Neuronal stem cell (in vitro differentiated cells): ENCODE data around the gene TUBGCP5.

Source experiments
- DNase-seq: peaks from one replicate; pipeline ENCODE4 v3.0.0-alpha.2; 2013; ENCODE audit warnings: low spot score
- H2AFZ ChIP-seq: one replicate; pipeline ENCODE4 v1.6.1; 2013; ENCODE audit warnings: mild to moderate bottlenecking, low read length, inconsistent platforms
- H2AK5ac ChIP-seq: 2 replicates; pipeline ENCODE4 v1.6.1; 2013; ENCODE audit warnings: low read depth, mild to moderate bottlenecking, inconsistent platforms, low read length, moderate library complexity, mixed read lengths
- H2BK120ac ChIP-seq: 2 replicates; pipeline ENCODE4 v1.6.1; 2013; ENCODE audit warnings: low read depth, mild to moderate bottlenecking, inconsistent platforms, low read length, moderate library complexity, mixed read lengths
- H2BK12ac ChIP-seq: one replicate; pipeline ENCODE4 v1.6.1; 2013; ENCODE audit warnings: low read length, inconsistent platforms
- H2BK15ac ChIP-seq: 2 replicates; pipeline ENCODE4 v1.6.1; 2013; ENCODE audit warnings: mild to moderate bottlenecking, low read length, inconsistent platforms, mixed read lengths
- H2BK5ac ChIP-seq: one replicate; pipeline ENCODE4 v1.6.1; 2013; ENCODE audit warnings: inconsistent platforms, mild to moderate bottlenecking, low read length, moderate library complexity
- H3K14ac ChIP-seq: one replicate; pipeline ENCODE4 v1.6.1; 2013; ENCODE audit warnings: low read length, inconsistent platforms
- H3K18ac ChIP-seq: 2 replicates; pipeline ENCODE4 v1.6.1; 2013; ENCODE audit warnings: low read length, inconsistent platforms
- H3K23ac ChIP-seq: 2 replicates; pipeline ENCODE4 v1.6.1; 2013; ENCODE audit warnings: low read depth, mild to moderate bottlenecking, mixed read lengths, low read length, inconsistent platforms; ENCODE audit not compliant: poor library complexity
- H3K27ac ChIP-seq: replicated peaks from 3 replicates; pipeline ENCODE4 v1.5.1; 2013; ENCODE audit warnings: low read length, inconsistent platforms
- H3K27me3 ChIP-seq, 3 experiments: 2 replicates each; pipeline ENCODE4 v1.6.1; 2013; ENCODE audit warnings: low read length in 3 of 3, mild to moderate bottlenecking in 2 of 3, inconsistent platforms in 1 of 3, low read depth in 1 of 3, mixed read lengths in 1 of 3, moderate library complexity in 1 of 3; ENCODE audit not compliant: control insufficient read depth in 3 of 3, insufficient read depth in 3 of 3
- H3K36me3 ChIP-seq, 2 donors: replicated peaks in 1 of 2; 2 replicates each; pipeline ENCODE4 v1.6.1; 2013; ENCODE audit warnings: low read length in 2 of 2; ENCODE audit not compliant: control insufficient read depth in 2 of 2, insufficient read depth in 2 of 2
- H3K4ac ChIP-seq: 2 replicates; pipeline ENCODE4 v1.6.1; 2013; ENCODE audit warnings: inconsistent platforms, mild to moderate bottlenecking, low read length, moderate library complexity
- H3K4me1 ChIP-seq, 2 donors: 1 replicate in 1 of 2; 2 replicates in 1 of 2; pipeline ENCODE4 v1.6.1; 2013; ENCODE audit warnings: low read length in 2 of 2, low read depth in 1 of 2; ENCODE audit not compliant: control insufficient read depth in 2 of 2, insufficient read depth in 1 of 2
- H3K4me2 ChIP-seq: one replicate; pipeline ENCODE4 v1.6.1; 2013; ENCODE audit warnings: mild to moderate bottlenecking, low read length, inconsistent platforms; ENCODE audit not compliant: insufficient read depth, poor library complexity, severe bottlenecking
- H3K4me3 ChIP-seq, 2 donors: 2 replicates each; pipeline ENCODE4 v1.5.1; 2013; ENCODE audit warnings: low read length in 2 of 2, mild to moderate bottlenecking in 2 of 2, inconsistent platforms in 1 of 2, moderate library complexity in 1 of 2
- H3K79me1 ChIP-seq: one replicate; pipeline ENCODE4 v1.6.1; 2013; ENCODE audit warnings: low read depth, mild to moderate bottlenecking, inconsistent platforms, low read length, moderate library complexity
- H3K9ac ChIP-seq: one replicate; pipeline ENCODE4 v1.6.1; 2013; ENCODE audit warnings: mild to moderate bottlenecking, low read depth, low read length, inconsistent platforms; ENCODE audit not compliant: poor library complexity
- H3K9me3 ChIP-seq, 2 donors: replicated peaks in 1 of 2; 2 replicates each; pipeline versions ENCODE3 to v1.6.1; 2013; ENCODE audit warnings: low read length in 2 of 2, mild to moderate bottlenecking in 2 of 2, inconsistent platforms in 1 of 2, low read depth in 1 of 2, mixed read lengths in 1 of 2, moderate library complexity in 1 of 2; ENCODE audit not compliant: control insufficient read depth in 2 of 2, insufficient read depth in 1 of 2
- H4K8ac ChIP-seq: one replicate; pipeline ENCODE4 v1.6.1; 2013; ENCODE audit warnings: low read depth, mild to moderate bottlenecking, inconsistent platforms, low read length, moderate library complexity
- H4K91ac ChIP-seq: one replicate; pipeline ENCODE4 v1.6.1; 2013; ENCODE audit warnings: low read length, low read depth, mild to moderate bottlenecking, inconsistent platforms; ENCODE audit not compliant: poor library complexity
- WGBS, 2 donors: extraction: QIAGEN DNeasy Blood & Tissue Kit; methylation state at CpG; one replicate each; pipeline ENCODE4 v1.1.7; 2013; ENCODE audit warnings: missing lambda C conversion rate in 2 of 2, mixed read lengths in 1 of 2; ENCODE audit not compliant: insufficient read length in 2 of 2, insufficient replicate concordance in 1 of 2; ENCODE audit errors: extremely low coverage in 2 of 2; 5-methylcytosine and 5-hydroxymethylcytosine counted together

The TUBGCP5 gene

DNA sequence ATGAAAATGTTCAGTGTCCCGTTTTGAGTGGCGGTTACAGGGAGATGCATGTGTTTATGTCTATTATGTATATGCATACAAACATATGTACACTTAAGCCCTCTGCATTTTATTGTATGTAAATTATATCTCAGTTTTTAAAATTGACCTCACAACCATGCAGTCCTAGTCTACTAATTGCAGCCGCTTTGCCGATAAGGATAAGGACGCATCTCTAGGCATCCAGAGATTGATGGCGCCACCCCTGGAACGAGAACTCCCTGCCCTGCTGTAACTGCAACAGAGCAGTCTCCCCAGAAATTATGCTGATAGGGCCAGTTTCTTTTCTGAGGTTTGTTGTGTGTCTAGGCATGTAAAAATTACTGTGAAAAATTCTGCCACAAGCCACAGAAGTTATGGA lies 40.4 kb upstream of the TUBGCP5 start:
- Histone ChIP-seq H4K8ac (no peak overlapping the region), H2BK120ac (no peak overlapping the region), H3K18ac (no peak overlapping the region), H3K4ac (no peak overlapping the region), H3K79me1 (no peaks in the 10 kb centered on the region), H3K23ac (no peak overlapping the region), H2BK15ac (no peak overlapping the region), H3K36me3 (no peaks in the 10 kb centered on the region), H3K4me3 (no peak overlapping the region), H2AFZ (no peak overlapping the region), H3K14ac (no peak overlapping the region), H4K91ac (no peak overlapping the region), H3K9ac (no peak overlapping the region), H2AK5ac (no peak overlapping the region), H3K27ac (no peak overlapping the region), H3K27me3 (peaks cover 0 to 5% (median 0%) of the 10 kb centered on the region in 3 experiments), H2BK5ac (no peak overlapping the region), H2BK12ac (no peak overlapping the region), H3K4me1 (no peaks in the 10 kb centered on the region), H3K4me2 (no peak overlapping the region), H3K9me3 (peaks cover 0 to 2% of the 10 kb centered on the region in 2 donors)
- WGBS, 2 donors: no CpG with 5 or more reads among the region's 7 CpGs
- DNase-seq: no peak

DNA sequence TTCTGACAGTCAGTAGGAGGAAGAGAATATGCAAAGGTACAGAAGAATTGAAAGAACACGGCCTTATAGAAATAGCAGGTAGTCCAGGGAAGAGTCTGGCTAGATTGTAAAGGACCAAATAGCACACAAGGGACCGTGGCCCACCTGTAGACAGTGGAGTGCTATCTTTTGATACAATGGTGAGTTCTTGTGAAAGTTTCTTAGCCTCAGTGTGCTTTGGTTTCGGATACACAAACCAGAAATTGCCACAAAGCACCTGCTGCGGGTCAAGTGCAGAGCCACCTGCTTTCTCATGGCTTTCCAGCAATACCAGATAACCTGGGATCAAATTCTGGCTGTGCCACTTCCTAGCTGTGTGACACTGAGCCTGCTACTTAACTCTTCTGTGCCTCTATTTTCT lies 36.6 kb upstream of the TUBGCP5 start:
- H3K9me3 ChIP-seq: no peaks in the 10 kb centered on the region
- WGBS, 2 donors: no CpG with 5 or more reads among the region's 4 CpGs
- no peak overlapping the region for H3K4me3 ChIP-seq
- DNase-seq: no peak
- H2BK15ac ChIP-seq: no peak overlapping the region
- H3K14ac ChIP-seq: no peak overlapping the region
- H3K27me3 ChIP-seq: peaks cover 0 to 19% (median 0%) of the 10 kb centered on the region in 3 experiments
- no peak overlapping the region for H4K91ac ChIP-seq
- no peak overlapping the region for H2AK5ac ChIP-seq
- no peak overlapping the region for H3K9ac ChIP-seq
- no peak overlapping the region for H3K18ac ChIP-seq
- H3K4me2 ChIP-seq: no peak overlapping the region
- no peak overlapping the region for H2BK12ac ChIP-seq
- H3K23ac ChIP-seq: no peak overlapping the region
- no peak overlapping the region for H3K4ac ChIP-seq
- no peak overlapping the region for H2BK5ac ChIP-seq
- no peak overlapping the region for H2BK120ac ChIP-seq
- no peaks in the 10 kb centered on the region for H3K79me1 ChIP-seq
- no peak overlapping the region for H4K8ac ChIP-seq
- no peaks in the 10 kb centered on the region for H3K4me1 ChIP-seq
- no peaks in the 10 kb centered on the region for H3K36me3 ChIP-seq
- no peak overlapping the region for H2AFZ ChIP-seq
- no peak overlapping the region for H3K27ac ChIP-seq

DNA sequence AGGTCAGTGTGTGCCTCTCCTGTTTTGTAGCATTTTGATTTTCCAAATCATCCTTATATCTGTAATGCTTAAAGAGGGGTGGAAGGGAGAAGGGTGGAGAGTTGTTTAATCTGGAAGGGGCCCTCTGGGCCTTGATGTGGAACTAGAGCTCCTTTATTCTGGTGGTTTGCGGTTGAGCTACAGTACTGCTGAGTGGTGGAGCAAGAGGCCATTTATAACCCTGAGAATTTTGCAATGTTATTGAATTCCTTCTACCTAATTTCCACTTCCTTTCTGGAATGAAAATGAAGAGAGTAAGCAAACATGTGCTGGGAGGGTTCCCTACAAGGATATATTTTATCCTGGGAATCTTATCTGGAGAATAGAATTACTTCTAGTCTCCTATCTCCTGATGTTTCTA lies 35.3 kb upstream of the TUBGCP5 start:
- DNase-seq: no peak

DNA sequence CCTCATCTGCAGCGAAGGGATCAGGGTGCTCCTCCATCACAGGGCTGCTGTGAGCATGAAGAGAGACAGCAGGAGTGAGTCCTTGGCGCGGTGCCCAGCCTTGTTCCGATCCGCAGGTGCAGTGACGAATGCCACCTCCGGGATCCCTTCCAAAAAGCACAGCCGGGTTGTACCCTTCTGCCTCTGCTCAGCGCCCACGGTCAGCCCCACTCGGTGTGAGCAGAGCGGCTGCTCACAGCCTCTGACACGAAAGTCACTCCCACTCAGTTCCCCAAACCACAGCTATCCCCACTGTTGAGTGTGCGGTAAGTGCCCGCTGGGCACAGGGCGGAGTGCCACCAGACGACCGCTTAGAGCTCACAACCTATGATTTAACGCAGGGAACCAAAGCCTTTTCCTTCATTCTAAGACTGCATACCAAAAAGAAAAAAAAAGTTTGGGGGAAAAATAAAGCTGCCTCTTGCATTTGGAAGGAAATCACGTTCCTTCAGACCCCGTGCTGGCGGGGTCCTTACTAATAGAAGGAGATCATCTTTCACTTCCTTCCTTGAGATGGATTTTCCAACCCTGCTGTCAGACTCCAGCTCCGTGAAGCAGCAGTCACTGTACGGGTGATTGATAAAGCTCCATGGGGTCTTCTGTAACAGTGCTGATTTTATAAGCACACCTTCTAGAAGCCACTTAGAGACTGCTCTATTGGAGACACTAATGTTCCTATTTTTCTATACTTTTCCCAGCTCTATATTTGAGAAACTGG lies 34.7 kb upstream of the TUBGCP5 start:
- Histone ChIP-seq H3K79me1 (no peaks in the 10 kb centered on the region), H3K36me3 (no peaks in the 10 kb centered on the region), H3K18ac (no peak overlapping the region), H2BK120ac (no peak overlapping the region), H3K4me3 (no peak overlapping the region), H3K4me1 (no peaks in the 10 kb centered on the region), H4K8ac (no peak overlapping the region), H2AK5ac (no peak overlapping the region), H3K23ac (no peak overlapping the region), H2BK15ac (no peak overlapping the region), H2BK12ac (no peak overlapping the region), H3K4me2 (no peak overlapping the region), H3K9me3 (no peaks in the 10 kb centered on the region), H3K27ac (no peak overlapping the region), H3K14ac (no peak overlapping the region), H3K9ac (no peak overlapping the region), H3K4ac (no peak overlapping the region), H2BK5ac (no peak overlapping the region), H4K91ac (no peak overlapping the region), H3K27me3 (peaks cover 0 to 19% (median 0%) of the 10 kb centered on the region in 3 experiments), H2AFZ (peak overlapping the region; percentile 6)
- WGBS, 2 donors: no CpG with 5 or more reads among the region's 24 CpGs
- DNase-seq: no peak

More for the DNA sequence above, 35.3 kb upstream of the TUBGCP5 start:
- no CpG with 5 or more reads among the region's 1 CpG for WGBS, 2 donors
- Histone ChIP-seq H3K4me3 (no peak overlapping the region), H2BK120ac (no peak overlapping the region), H2BK12ac (no peak overlapping the region), H3K4ac (no peak overlapping the region), H3K27ac (no peak overlapping the region), H3K27me3 (peaks cover 0 to 19% (median 0%) of the 10 kb centered on the region in 3 experiments), H4K91ac (no peak overlapping the region), H2BK15ac (no peak overlapping the region), H2BK5ac (no peak overlapping the region), H4K8ac (no peak overlapping the region), H3K9me3 (no peaks in the 10 kb centered on the region), H3K79me1 (no peaks in the 10 kb centered on the region), H3K18ac (no peak overlapping the region), H3K36me3 (no peaks in the 10 kb centered on the region), H3K9ac (no peak overlapping the region), H3K4me1 (no peaks in the 10 kb centered on the region), H3K4me2 (no peak overlapping the region), H3K23ac (no peak overlapping the region), H3K14ac (no peak overlapping the region), H2AFZ (no peak overlapping the region), H2AK5ac (no peak overlapping the region)
